UCSD-AML1 (cell line): Measurements from ENCODE around the gene C19orf25.
"Not testable (repeated sequence)": the region's sequence is repeated elsewhere in the genome, so short reads cannot be mapped to it uniquely, and the experiment has no call there.

Source experiments
- DNase-seq: peaks from one replicate; lab custom pipeline; 2025; ENCODE audit not compliant: unreplicated experiment; lab: John Stamatoyannopoulos, UW

The C19orf25 gene

GRCh38 chr19:1449467-1450442, 29.3 kb downstream of the C19orf25 start, which contains the start of gene APC2:
Gene APC2, plus strand, starts transcription at chr19:1450121. Its CDS starts 2,881 bp downstream, at chr19:1453002.
- no peak for DNase-seq

DNA sequence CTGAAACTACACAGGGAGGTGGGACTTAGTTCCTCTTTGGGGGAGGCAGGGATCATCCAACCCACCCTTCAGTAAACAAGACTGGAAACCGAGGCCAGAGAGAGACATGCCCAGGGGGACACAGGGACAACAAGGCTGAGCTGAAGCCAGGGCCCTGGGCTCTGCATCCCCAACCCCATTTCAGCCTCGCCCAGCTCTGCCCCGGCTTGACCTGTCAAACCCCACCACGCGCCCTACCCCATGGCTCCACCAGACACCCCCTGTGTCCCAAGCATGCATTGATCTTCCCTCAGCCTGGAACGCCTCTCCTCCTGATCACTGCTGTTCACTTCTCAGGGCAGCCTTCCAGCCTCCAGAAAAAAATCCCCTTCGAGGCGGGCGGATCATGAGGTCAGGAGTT, 31.1 kb downstream of the C19orf25 start:
- DNase-seq, result no peak

GRCh38 chr19:1447504-1447903, 31.5 kb downstream of the C19orf25 start:
- no peak for DNase-seq

- DNase-seq, result no peak
Measured at GRCh38 chr19:1446713-1447481, 32.1 kb downstream of the C19orf25 start.

- DNase-seq, result no peak
Measured at GRCh38 chr19:1445932-1446712, 32.9 kb downstream of the C19orf25 start.

DNA sequence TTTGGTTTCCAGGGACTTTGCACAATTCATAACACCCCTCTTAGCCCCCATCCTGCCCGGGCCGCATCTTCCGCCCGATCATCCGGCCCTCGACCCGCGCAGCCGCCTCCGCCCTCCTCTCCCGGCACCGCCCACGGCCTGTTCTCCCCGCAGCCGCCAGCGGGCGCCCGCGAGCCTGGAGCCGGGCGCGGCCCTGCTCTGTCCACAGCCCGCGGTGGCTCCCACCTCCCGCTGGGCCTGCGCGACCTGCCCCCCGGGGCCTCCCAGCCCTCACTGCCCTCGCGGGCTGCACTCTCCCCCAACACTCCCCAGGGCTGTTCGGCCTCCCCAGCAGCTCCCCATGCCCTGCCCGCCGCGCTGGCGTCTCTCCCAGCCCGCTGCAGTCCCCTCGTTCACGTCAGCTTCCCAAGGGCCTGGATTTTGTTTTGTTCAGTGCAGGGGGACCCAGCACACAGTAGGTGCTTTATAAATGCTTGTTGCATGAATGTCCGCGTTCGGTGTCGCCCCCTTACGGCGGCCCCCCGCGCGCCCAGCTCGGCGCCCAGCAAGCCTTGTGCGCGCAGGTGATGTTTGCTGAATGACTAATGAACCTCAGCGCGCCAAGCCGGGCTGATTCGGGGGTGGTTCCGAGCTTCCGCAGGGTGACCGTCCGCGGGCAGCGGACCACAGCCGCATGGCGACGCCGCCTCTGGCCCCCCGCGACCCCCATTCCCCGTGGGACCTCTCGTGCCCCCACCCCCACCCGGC, 33.7 kb downstream of the C19orf25 start:
- DNase-seq, result peak; percentile 79

DNA sequence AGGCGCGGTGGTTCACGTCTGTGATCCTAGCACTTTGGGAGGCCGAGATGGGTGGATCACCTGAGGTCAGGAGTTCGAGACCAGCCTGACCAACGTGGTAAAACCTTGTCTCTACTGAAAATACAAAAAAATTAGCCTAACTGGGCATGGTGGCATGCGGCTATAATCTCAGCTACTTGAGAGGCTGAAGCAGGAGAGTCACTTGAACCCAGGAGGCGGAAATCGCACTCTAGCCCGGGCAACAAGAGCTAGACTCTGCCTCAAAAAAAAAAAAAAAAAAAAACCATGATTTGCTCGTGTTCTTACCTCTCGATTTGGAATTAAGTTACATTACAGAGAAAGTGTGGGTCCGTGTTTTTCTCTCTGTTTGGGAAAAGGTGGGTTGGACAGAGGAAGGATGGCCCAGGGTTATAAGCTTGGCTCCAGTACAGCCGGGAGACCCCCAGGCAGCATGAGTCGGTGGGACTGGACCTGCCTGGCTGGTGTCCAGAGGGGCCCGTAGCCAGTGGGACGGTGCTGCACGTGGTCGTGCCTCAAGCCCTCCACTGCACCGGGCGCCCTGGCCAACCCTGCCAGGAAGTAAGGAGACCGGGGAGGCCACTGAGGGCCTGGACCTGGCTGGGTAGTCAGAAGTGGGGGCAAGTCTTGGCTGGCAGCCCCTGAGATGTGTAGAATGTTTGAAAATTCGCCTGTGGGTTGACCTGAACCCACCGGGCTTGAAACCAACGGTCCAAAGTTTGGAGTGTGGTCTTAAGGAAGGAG, 37.2 kb downstream of the C19orf25 start:
- no peak for DNase-seq

GRCh38 chr19:1441022-1441426, 38.0 kb downstream of the C19orf25 start:
- DNase-seq, result no peak

DNA sequence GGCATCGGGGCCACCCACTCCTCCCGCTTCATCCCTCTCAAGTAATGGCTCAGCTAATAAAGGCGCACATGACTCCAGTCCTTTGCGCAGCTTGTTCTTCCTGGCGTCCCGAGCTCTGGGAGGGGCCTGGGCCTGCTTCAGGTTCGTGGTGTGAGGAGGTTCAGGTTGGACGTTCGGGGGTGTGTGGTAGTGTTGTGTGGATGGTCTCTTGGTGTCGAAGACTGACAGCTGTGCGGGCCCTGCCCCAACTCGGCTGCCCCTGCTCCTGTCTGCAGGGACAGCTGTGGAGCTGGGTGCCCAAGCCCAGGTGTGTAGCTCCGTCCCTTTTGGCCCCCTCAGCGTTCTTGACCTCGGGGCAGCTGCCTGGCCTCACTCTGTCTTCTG, 38.6 kb downstream of the C19orf25 start:
- DNase-seq, result no peak

DNA sequence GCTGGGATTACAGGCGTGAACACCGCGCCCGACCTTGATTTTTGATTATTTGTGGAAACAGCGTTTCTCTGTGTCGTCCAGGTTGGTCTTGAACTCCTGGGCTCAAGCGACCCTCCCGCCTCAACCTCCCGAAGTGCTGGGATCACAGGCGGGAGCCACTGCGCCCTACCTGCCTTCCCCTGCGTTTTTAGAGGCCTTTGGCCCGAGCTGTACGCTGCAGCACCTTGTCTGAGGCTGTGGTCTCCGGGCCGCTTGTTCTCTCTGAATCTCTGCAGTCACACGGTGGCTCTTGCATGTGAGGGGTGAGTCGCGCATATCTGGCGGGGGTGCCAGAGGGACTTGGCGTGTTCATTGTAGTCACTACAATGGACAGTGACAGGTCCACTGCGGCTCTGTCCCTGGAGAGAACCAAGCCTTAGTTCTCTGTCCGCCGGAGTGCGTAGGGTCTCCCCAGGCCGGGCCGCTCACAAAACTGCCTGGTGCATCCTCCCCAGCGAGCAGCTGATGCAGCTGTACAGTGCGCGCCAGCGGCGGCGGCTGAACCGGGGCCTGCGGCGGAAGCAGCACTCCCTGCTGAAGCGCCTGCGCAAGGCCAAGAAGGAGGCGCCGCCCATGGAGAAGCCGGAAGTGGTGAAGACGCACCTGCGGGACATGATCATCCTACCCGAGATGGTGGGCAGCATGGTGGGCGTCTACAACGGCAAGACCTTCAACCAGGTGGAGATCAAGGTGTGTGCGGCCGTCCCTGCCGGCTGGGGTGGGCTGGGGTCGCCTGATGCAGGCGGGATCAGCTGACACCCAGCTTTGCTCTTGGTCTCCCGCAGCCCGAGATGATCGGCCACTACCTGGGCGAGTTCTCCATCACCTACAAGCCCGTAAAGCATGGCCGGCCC, 39.2 kb downstream of the C19orf25 start:
- not testable (repeated sequence) for DNase-seq

DNA sequence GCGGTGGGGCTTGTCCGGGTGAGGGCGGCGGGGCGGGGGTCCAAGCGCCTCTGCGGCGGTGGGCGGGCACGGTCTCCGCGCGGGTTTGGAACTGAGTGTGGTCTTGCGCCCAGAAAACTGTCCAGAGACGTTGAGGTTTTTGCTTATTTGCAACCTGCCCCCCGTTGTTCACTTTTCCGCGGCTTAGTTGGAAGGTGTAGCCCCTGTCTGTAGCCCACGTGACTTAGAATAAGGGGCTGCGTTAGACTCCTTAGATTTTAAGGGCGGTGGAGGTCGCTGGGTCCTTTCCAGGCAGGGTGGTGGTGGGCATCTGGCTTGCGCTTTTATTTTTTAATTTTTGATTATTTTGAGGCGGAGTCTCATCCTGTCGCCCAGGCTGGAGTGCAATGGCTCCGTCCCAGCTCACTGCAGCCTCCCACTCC, 40.1 kb downstream of the C19orf25 start:
- no peak for DNase-seq

DNA sequence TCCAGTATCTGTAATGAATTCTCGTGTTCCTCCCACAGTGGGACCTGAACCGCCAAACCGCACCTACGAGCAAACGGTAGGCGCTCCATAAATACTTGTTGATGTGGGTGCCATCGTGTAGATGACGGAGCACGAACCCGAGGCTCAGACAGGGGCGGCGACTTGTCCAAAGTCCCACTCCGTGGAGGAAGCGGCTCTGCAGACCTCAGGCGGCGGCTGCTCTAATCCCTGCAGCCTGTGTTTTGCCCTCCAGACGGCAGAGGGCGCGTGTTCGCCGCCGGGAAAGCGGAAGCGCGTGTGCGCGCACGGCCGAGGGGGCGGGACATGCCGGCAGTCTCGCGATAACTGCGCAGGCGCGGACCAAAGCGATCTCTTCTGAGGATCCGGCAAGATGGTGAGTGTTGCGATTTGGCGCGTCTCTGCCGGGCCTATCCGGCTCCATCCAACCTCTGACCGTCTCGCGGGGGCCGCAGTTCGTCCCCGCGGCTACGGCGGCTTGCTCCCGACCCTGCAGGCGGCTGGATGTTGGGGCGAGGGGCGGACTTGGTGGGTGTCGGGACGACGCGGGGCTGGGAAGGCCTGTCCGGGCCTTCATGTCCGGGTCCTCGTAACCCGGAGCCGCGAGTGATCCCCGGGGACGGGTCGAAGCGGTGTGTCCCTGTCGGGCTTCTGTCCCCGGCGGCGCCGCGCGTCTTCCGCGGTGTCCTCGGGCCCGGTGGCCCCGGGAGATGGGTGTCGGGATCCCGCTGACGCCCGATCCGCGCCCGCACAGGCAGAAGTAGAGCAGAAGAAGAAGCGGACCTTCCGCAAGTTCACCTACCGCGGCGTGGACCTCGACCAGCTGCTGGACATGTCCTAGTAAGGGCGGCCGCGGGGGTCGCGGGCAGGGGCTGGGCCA, 40.7 kb downstream of the C19orf25 start, which contains the start of gene RPS15:
RPS15 (plus strand) TSS at position 362 of the 898 bp plus-strand sequence; CDS start at position 392, 30 bp downstream.
- DNase-seq, result peak; percentile 96

DNA sequence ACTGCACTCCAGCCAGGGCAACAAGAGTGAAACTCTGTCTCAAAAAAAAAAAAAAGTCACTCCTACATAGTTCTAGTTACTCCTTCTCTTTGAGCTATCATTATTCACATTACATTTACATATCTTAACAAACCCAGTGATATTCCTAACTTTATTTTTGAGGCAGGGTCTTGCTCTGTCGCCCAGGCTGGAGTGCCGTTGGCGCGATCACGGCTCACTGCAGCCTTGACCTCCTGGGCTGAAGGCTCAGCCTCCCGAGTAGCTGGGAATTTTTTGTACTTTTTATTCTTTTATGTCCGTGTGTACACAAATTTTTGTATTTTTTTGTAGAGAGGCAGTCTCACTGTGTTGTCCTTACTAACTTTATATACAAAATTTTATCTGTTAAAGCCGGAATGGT, 41.4 kb downstream of the C19orf25 start:
- DNase-seq, result no peak

GRCh38 chr19:1435378-1435989, 43.5 kb downstream of the C19orf25 start:
- no peak for DNase-seq

- DNase-seq, result no peak
Measured at GRCh38 chr19:1434577-1435060, 44.4 kb downstream of the C19orf25 start.

- DNase-seq, result no peak
Measured at GRCh38 chr19:1434040-1434366, 45.0 kb downstream of the C19orf25 start.
